ENCODE measurements around the gene CHST1.

The CHST1 gene

DNA sequence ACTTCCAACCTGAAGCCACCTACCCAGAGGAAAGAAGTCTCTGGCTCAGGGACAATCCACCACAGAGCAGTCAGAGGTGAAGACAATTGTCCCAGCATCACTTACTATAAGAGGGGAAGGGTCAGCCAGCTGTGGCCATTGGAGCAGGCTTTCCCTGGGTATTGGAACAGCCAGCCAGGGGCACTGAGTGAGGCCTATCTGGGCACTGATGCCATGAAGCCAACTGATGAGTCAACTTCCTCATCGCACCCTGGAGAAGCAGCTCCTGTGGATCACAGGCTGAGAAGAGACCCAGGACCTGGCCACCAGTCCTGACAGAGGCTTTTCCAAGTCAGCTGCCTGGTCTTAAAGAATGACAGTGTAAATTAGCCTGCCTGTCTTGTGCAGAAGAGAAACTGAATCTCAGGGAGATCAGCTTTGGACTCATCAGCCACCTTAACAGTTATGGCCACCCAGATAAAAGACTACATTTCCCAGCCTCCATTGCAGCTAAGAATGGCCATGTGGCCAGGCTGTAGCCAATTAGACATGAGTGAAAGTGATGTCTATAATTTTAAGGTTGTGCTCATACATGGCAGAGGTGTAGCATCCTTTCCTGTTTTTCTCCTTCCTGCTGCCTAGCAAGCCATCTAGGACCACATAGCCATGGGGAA, 19.0 kb downstream of the CHST1 start:
- no peak for DNase-seq (ENCODE audit: low read depth, low spot score)

DNA sequence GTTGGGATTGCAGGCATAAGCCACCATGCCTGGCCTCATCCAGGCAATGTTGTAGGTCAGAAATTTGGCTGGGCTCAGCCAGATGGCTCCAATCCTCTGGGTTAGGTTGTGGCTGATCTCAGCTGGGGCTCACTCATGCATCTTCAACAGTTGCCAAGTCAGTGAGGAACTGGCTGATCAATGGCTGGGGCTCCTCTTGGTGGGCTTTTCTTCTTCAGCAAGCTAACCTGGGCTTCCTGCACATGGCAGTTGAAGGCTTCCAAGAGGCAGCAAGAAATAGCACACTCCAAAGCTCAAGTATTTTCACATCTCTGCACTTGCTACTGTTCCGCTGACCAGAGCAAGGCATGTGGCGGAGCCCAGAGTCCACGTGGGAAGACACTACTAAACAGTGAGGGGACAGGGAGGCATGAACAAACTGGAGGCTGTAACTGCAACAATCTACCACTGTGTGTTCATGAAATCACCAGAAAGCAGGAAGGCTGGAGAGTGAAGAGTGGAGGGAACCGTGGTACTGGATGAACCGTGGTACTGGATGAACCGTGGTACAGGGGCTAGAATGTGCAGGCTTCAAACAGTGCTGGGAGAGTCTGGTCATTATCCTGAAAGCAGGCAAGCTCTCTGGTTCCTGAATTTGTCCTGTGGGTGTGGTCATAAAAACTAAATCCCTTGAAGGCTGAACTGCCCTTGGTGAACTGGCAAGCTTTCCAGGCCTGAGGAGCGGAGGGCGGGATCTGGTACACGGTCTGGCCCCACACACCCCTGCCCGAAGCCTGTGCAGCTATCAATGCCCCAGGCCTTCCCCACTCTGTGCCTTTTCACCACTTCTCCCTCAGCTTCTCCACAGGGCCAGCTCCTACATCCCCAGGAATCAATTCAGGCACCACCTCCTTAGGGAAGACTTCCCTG, 20.2 kb downstream of the CHST1 start:
- no peak for DNase-seq (ENCODE audit: low read depth, low spot score)

DNA sequence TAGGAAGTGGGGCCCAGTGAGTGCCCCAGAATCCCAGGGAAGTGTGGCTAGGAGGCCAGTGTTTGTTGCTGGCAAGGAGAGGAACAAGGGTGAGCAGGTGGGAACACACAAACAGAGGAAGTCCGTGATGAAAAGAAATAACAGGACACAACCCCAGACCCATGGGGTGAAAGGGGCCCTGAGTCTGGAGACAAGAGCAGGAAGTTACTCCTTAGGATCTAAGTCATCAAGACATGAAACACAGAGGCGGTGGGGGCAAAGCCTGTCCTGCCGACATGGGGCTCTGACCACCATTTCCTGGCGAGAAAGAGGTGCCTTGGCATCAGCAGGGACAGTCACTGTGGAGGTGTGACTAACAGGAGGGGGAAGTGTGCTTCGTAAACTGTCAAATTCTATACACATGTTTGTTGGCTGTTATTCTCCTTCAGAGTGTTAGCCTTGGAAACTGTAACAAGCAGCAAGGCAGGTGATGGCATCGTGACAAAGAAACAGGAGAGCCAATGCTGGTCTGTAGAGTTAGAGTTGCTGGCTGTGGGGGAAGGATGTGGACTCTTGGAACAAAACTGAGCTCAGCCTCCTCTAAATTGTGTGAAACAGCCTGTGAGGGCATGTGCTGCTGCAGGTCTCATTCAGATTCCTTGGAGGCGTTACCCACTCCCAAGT, 21.7 kb downstream of the CHST1 start:
- no peak for DNase-seq (ENCODE audit: low read depth, low spot score)

DNA sequence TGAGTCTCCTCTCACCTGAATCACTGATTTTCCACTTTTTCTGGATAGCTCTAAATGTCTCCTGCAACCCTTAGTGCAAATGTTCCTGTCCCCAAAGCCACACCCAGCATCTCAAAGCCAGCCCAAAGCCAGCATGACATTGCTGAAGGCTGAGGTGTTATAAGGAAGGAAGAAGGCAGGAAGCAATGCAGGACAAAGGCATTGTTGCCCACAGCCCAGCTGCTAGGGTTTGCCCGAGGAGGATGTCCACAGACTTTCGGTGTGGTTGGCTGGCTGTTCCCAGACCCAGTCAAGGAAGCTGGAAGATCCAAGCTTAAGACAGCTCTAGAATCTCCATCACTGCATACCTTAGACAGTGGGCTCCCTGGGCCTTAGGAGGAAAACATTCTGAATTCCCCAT, 23.5 kb downstream of the CHST1 start:
- DNase-seq (ENCODE audit: low read depth, low spot score), result no peak

DNA sequence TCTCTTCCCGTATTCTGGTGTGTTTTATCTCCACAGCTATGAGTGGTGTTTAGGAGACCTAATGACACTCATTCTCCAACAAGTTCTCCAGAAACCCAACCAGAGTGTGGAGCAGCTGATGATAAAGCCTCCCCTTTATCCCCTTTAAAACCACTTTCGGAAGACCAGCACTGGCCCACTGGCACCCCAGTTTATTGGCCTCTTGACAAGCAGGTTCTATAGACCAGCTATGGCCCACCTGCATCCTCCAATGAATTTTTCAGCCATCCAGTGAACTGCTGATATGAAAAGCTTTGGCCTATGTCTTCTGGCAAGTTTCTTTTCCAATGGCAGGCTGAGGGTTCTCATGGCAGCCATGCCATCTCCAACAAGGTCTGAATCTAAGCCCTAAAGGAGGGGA, 27.4 kb downstream of the CHST1 start:
- no peak for DNase-seq (ENCODE audit: low read depth, low spot score)

DNA sequence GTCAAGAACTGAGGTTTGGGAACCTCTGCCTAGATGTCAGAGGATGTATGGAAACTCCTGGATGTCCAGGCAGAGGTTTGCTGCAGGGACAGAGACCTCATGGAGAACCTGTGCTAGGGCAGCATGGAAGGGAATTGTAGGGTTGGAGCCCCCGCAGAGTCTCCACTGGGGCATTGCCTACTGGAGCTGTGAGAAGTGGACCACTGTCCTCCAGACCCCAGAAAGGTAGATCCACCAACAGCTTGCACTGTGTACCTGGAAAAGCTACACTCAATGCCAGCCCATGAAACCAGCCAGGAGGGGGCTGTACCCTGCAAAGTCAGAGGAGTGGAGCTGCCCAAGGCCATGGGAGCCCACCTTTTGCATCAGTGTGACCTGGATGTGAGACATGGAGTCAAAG, 29.5 kb downstream of the CHST1 start:
- DNase-seq (ENCODE audit: low read depth, low spot score), result no peak

DNA sequence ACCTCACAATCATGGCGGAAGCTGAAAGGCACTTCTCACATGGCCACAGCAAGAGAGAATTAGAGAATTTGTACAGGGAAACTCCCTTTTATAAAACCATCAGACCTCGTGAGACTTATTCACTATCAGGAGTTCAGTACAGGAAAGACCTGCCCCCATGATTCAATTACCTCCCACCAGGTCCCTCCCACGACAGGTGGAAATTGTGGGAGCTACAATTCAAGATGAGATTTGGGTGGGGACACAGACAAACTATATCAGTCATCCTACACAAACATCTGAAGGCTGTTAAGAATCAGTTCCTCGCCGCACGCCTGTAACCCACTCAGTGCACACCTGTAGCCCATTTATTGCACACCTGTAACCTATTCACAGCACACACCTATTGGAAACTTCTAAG, 39.8 kb downstream of the CHST1 start:
- no peak for DNase-seq (ENCODE audit: low read depth, low spot score)

DNA sequence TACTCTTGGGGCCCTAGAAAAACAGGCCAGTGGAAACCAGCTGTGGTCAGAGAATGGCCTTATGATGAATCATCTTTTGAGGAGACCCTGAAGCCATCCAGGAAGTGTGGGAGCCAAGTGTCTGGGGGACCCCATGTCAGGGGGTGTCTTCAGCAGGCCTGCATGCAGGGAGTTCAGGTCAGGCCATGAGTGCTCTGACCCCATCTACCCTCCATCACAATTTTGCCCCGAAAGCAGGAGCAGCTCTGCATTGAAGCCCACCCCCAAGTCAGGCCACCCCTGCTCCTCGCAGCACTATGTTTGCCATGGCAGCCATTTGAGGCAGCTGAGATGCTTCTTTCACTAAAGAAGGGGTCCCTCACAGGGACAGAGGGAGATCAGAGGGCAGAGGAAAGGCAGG, 41.3 kb downstream of the CHST1 start:
- no peak for DNase-seq (ENCODE audit: low read depth, low spot score)

DNA sequence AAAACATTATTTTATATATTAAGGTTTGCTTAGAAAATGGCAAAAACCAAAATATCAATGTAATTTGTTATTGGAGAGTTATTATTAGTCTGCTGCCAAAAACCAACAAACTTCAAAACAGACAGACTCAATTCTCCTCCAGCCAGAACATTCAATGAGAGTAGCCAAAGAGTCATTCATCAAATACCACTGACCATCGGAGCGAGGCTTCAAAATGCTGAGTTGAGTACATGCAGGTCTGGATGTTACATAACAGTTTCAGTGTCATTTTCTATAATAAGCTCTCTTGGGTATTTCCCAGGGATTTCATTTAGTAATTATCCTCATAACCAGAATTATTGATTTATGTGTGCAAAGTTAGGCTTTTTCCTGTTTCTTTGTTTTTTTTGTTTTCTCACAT, 42.6 kb downstream of the CHST1 start:
- no peak for DNase-seq (ENCODE audit: low read depth, low spot score)

DNA sequence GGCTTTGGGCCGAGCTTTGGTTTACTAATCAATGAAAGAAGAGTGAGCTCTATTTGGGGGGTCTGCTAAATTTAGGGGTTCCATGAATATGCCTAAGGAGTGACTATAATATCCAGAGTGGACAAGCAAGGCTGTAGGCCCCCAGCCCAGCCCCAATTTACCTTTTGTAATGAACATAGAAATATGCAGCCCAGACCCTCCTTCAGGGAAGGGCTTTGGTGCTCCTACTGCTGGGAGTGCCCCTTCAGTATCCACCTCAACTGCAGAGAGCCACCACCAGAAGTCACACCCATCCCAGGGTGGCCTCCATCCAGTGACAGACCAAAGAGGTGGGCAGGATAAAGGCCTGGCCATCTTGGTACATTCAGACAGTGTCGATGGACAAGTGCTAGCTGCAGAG, 43.1 kb downstream of the CHST1 start:
- no peak for DNase-seq (ENCODE audit: low read depth, low spot score)

DNA sequence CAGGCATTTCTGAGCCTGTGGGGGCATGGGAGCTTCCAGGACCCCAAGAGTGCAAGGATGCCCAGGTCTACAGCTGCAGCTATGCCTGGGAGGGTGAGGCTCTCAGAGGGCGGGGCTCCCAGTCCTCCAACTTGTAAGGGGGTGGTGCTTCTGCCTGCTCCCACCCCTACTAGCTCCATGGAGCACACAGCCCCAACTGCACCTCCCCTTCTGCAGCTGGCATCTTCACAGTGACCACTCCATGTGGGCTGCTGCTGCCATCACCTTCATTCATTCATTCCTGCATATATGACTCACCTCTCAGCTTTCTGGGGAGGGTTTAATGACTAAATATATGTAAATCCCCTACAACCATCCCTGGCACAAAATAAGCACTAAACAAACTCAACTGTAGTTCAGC, 43.8 kb downstream of the CHST1 start:
- no peak for DNase-seq (ENCODE audit: low read depth, low spot score)

DNA sequence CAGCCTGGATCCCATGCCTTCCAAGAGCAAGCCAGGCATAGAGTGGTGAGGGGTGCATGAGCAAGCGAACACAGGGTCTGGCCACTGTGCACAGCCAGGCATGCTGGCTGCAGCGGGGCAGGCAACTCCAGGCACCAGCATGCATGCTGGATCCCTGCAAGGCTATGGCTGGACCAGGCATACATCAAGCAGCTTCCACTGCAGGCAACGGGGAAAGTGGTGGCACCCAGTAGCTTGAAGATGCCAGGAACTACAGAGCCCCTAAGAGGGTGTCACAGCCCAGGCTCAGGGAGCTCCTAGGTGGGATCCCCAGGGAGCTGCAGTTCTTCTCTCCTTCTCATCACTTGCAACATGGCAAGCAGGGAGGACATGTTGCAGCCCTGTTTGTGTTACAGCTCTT, 45.2 kb downstream of the CHST1 start:
- no peak for DNase-seq (ENCODE audit: low read depth, low spot score)

DNA sequence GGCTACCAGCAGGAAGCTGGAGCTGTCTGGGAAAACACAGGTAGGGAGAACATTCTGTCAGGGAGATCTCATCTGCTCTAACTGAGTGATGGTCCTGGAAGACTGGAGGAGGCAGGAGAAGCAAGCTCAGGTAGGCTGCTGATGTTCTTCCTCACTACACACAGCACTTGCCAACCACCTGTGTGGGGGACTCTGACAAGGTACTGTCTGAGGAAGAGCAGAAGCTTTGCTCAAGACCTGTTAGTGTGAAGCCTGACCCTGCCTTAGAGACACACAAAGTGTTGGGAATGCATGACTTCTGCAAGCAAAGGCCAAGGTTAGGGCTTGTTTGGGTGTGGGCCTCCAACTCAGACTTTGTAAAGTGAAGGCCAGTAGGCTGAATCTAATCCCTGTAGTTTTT, 46.5 kb downstream of the CHST1 start:
- DNase-seq (ENCODE audit: low read depth, low spot score), result no peak

DNA sequence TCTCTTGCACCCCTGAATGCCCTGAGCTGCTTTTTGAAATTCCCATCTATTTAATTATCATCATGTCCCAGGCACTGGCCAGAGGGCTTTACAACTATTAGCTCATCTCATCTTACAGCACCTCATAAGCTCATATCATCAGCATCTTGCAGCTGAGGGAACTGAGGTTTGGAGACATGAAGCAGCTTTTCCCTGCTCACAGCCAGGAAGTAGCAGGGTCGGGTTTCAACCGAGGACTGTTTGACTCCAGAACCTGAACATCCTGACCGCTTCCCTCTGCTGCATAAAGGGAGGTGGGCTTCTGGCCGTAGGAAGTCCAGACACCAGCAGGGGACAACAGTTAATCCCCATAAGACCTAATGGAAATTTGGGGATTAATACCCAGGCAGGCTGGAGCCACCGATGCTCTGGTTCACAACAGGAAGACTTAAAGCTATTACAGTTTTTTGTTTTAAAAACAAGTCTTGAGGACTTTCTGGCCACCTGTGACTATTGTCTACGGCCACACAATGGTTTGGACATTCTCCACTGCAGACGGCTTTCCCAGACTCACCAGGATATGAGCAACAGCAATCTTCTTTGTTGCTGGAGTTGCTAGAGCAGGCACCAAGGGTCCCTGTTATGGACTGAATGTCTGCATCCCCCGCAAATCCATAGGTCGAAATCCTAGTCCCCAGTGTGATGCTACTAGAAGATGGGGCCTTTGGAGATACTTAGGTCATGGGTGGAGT, 47.4 kb downstream of the CHST1 start:
- DNase-seq (ENCODE audit: low read depth, low spot score), result no peak

DNA sequence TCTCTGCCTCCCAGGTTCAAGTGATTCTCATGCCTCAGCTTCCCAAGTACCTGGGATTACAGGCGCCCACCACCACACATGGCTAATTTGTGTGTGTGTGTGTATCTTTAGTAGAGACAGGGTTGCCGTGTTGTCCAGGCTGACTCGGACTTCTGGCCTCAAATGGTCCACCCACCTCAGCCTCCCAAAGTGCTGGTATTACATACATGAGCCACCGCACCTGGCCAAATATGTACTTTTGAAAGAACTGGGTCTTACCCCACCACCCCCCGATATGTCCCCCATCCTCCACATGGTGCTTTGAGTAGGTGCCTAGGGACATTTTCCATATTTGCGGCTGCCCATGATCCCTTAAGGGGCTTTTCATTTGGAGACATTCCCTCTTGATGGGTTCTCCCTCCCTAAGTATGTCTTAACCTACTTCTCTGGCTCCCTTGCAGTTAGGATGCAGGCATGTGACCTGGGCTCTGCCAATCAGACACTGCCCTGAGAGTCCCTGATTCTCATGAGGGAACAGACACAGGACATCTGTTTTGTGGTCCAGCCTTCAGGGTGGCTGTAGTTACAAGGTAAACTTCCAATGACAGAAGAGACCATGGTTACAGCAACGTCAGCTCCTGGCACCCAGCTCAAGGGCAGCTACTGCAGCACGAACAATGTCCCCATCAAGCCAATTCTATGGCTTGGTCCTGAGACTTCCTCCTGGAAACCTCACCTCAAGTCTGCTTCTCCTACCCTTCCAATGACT, 48.4 kb downstream of the CHST1 start:
- DNase-seq (ENCODE audit: low read depth, low spot score), result no peak

DNA sequence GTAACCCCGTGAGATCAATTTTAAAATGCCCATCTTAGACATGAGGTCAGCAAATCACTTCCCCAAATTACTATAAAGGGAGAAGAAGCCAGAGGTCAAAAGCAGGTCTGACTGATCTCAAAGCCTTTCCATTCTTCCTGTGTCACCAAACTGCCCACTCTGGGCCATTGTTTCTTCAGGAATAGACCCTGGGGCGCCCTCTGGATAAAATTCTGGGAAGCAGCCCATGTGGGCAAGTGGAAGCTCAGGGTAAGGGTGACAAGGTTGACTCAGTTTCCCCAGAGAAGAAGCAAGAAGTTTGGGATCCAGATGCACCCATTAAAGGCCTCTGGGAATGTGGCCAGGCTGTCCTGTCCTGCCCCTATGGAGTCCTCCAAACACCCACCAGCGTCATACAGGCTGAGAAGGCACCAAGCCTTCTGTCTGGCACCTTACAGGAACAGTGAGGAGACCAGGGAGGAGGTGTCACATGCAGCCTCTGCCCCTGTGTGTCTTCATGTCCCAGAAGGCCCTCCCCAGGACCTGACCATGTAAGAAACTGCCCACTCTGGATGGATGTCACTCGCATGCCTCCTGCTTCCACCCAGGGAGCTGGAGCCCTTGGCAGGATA, 50.1 kb downstream of the CHST1 start:
- no peak for DNase-seq (ENCODE audit: low read depth, low spot score)

DNA sequence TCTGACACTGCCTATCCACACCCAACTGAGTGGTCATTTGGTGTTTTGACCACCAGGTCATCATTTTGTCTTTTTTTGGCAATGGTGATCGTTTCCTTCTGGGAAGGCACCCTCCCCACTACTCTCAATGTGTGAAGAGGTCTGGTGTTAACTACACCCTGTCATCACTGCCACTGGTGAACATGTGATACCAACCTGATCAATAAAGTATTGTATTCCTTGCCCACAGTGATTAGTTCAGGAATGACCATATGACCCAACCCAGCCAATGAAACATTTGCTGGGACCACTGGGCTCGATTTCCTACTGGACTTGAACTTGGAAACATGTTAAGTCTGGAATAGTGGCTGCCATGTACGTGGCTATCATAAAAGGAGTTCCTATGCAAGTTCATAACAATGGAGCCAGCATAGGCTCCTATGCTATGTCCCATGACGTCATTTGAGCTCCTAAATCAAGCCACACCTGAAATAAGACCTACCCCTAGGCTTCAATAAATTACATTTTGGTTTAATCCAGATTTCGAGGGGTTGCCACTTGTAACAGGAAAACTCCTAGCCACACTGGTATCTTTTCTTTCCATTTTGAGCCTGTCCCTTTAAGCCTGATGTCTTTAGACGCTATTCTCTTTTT, 51.1 kb downstream of the CHST1 start:
- no peak for DNase-seq (ENCODE audit: low read depth, low spot score)

DNA sequence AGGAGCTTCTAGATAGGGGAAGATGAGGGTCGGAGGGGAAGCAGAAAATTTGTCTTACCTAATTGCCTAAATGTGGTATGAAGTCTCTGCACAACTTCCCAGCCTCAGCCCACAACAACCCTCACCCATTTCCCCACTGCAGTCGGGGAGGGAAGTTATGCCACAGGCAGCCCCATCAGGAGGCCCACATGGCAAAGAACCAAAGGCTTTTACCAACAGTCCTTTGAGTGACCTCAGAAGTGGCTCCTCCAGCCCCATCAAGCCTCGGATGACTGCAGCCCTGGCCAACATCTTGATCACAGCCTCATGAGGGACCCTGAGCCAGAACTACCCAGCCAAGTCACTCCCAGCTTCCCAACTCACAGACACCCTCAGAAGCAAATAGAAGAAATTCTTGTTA, 54.8 kb downstream of the CHST1 start:
- no peak for DNase-seq (ENCODE audit: low read depth, low spot score)

DNA sequence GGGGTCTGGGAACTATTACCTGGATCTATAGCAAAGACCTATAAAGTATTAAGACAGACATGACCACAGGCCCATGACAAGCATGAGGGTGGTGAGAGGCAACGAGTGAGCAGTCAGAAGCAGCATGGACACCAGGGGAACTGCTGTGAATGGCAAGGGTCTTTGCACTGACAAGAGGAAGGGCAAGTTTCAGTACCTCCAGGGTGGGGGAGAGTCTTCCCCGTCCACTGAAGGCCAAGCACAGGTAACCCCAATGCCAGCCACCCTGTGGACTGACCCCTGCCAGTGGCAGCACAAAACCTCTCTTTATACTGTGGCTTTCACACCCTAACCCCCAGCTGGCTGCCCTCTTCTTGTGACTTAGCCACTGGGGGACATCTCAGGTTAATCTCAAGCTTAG, 55.5 kb downstream of the CHST1 start:
- DNase-seq (ENCODE audit: low read depth, low spot score), result no peak

DNA sequence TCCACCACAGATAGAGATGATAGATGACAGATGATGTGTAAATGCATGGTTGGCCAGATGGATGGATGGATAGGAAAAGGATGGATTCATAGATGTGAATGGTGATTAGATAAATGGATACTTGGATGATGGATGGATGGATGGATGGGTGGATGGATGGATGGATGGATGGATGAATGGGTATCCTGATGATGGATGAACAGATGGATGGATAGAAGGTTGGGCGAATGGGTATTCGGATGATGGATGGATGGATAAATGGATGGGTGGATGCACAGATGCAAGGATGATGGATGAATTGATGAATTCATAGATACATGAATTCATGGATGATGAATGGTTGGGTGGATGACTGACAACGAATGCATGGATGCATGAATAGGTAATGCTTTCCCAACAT, 56.1 kb downstream of the CHST1 start:
- no peak for DNase-seq (ENCODE audit: low read depth, low spot score)
